NCI-H748 (cell line): ENCODE data around the gene P4HA2.

Source experiments
- DNase-seq: peaks from one replicate; lab custom pipeline; 2025; ENCODE audit not compliant: unreplicated experiment; lab: John Stamatoyannopoulos, UW

The P4HA2 gene

GRCh38 chr5:132253008-132253441 lies 25.4 kb upstream of the P4HA2 start:
- DNase-seq, result peak; percentile 87

- DNase-seq, result no peak
Observed at GRCh38 chr5:132251220-132251725, 23.6 kb upstream of the P4HA2 start.

DNA sequence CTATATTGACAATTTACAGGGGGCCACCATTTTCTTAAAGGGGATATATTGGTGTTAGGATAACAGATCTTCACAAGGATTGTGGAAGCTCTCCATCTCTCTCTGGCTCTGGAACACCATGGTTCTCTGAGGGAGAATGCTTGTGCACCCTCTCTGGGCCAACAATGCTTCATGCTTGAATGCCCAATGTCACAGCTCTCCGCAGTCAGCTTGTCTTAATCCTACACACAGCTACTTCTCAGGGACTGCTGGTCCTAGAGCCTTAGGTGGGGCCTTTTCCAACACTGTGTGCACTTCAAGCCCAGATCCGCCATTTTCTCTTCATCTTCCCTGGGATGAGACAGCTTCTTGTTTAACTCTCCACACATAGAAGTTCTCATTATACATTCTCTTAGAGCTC lies 22.9 kb upstream of the P4HA2 start:
- DNase-seq, result no peak

DNA sequence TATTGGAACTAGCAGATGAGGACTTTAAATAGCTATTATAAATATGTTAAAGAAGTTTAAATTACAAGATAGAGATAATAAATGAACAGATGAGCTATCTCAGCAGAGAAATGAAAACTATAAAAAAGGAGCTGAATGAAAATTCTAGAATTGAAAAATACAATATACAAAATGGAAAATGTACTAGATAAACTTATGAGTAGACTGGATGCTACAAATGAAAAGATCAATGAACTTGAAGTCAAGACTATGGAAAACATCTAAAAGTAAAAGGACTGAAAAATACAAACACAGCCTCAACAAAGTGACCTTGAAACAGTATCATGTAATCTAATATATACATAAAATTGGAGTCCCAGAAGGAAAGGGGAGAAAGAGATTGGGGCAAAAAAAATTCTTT lies 19.2 kb upstream of the P4HA2 start:
- no peak for DNase-seq

GRCh38 chr5:132245593-132245992 lies 17.9 kb upstream of the P4HA2 start:
- no peak for DNase-seq

GRCh38 chr5:132243366-132243977 lies 15.8 kb upstream of the P4HA2 start:
- DNase-seq, result no peak

DNA sequence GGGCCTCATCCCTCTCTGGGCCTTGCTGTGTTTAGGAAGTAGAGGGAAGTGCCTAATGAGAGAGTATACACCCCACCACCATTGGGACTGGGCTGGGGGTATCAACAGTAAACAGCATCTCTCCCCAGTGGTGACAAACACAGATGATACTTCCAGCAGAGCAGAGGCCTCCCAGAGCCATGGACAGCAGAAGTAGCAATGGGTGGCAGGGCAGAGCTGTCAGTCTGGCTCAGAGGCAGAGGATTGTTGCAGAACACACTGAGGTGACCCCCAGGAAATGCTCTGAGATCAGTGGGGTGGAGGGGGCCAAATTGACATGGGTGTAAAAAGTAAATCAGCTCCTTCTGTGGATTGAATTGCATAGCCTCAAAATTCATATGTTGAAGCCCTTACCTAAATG lies 12.1 kb upstream of the P4HA2 start:
- no peak for DNase-seq

DNA sequence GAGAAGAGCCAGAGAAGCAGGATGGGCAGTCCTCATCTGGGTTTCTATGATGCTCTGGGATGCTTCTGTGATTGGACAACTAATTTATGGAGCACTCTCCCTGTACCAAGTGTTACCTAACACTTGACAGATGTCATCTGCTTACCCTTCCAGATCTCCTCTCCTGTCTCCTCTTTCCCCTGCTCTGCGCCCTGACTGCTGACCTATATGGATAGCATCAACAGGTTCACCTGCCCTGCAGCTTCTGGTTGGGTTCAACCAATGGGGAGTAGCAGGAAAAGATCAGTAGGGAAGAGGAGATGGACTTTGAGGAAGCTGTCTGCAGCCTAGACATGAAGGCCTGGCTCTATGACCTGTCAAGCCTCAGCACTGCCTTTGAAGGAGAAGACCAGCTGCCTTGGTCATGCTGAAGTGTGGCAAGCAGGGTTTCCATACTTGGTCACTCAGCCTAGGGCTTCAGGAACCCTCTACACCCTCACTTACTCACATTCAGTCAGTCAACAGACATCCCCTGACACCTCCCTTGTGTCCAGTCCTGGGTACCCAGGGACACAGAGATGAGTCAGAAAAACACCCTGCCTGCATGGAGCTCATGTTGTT lies 11.3 kb upstream of the P4HA2 start:
- no peak for DNase-seq

DNA sequence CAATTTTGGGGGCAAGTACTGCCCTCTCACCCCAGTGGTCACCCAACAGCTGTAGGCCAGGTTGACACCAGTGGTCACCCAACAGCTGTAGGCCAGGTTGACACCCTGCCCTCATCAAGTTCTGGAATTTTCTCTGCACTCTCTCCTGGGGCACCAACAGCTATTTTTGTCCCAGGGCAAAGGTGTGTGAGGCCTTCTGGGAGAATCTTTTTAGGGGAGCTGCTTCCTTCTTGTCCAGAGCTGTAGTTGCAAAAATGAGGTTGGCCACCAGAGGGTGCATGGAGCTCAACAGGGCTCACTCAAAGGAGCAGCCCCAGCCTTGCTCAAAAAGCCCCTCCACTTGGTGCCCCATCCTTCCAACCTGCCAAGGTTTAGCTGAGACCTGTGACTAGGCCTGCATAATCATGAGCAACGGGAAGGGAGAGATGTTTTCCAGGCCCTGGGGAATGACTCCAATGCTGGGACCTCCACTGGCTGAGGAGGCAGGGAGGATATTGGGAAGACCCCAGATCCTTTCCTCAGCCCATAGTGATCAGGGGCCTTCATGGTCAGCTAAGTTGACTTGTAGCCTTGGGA lies 10.6 kb upstream of the P4HA2 start:
- DNase-seq, result peak; percentile 56

DNA sequence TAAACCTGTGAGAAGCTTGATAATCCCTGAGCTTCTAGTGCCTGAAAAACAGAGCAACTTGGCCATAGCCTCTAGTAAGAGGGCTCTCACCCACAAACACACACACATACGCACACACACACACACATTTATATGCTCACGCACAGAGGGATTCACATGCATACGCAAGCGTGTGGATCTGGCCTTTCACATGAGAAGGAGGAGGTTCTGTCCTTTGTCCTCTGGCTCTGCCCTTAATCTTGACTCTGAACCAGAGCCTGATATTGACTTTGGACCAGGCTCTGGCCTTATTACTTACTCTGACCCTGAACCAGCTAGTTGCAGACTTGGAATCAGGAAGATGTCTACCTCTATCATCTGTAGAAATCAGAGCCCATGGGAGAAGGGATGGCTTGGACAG lies 10.0 kb upstream of the P4HA2 start:
- no peak for DNase-seq

- DNase-seq, result no peak
Observed at GRCh38 chr5:132237141-132237540, 9.5 kb upstream of the P4HA2 start.

GRCh38 chr5:132235340-132235739 lies 7.7 kb upstream of the P4HA2 start:
- DNase-seq, result no peak

DNA sequence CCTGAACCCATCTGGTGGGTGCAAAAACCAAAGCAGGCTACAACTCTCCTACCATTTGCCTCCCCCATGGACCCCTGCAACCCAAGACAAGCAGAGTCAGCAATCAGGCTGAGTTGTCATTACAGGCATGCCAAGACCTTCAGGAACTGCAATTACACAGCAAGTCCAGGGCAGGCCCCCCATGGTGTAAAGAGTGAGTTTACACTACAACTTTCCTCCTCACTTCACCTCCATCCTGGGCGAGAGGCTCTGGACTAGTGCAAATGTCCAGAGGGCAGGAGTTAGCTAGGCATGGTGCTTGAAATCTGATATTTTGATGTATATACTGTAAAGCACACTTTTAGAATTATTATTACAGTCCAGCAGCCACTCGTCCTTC lies 7.0 kb upstream of the P4HA2 start:
- no peak for DNase-seq

DNA sequence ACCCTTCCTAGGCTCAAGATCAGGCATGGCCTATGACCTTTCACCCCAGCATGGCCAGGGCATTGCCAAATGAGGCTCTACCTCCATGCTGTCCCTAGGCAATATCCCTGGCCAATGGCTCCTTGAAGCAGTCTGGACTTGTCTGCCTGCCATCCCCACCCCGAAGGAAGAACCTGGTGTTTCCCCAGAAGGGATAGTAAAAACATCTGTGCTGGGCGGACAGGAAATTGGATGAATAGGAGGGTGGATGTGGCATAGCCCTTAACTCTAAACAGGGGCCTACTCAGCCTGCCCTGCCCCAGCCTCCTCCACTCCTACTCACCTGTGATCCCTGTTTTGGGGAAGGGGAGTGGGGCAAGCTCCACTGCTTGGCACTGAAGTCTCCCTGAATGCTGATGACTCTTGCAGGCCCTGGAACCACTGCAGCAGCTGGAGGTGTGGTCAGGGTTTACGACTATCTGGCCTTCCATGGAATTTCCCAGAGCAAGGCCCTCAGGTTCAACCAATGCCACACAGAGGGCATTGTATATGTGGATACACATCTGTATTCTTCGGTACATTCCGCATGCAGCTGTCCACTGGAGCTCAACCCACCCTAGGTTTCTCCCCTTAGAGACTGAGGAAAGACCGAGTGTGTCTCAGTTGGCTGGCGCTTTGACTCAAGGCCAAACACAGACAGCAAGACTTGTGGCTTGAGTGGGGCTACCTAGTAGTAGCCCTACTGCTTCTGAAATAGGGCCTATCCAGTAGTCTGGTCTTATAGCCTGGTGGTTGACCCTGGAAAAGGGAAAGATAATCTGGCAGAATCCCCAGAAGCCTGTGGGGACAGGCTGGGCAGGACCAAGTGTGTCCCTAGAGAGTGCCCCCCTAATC lies 6.4 kb upstream of the P4HA2 start:
- DNase-seq, result no peak

DNA sequence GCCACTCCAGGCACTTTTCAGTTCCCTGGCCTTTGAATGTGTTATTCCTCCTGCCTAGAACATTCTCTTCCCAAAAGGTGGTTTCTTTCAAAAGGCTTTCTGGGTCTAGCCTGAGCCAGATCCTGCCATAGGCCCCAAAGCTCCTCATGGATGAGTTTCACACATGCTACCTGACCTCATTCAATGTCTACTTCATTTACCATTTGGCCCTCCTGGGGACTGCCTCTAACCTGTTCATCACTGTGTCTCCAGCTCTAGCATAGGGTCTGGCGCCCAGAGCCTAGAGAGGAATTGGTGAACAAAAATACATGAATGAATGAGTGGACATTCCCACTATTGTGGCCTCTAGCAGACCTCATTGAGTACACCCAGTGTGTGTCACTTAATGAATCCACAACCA lies 5.4 kb upstream of the P4HA2 start:
- no peak for DNase-seq

- DNase-seq, result no peak
Observed at GRCh38 chr5:132232465-132232864, 4.8 kb upstream of the P4HA2 start.

- DNase-seq, result no peak
Observed at GRCh38 chr5:132230871-132231270, 3.2 kb upstream of the P4HA2 start.

DNA sequence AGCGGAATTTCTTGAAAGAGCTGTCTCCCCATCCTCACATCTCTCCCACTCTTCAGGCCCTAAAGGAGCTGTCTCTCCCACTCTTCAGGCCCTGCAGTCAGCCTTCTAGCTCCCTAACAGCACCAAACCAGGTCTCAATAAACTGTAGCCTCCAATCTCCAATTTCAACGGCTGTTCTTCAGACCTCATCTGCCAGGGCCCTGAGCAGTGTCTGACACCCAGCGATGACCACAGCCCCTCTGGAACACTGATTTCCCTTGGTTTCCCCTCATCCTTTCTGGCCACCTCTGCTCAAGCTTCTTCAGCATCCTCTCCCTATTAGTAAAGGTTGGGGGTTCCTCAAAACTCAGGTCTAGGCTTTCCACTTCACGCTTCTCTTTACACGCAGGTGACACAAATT lies 1.6 kb upstream of the P4HA2 start:
- no peak for DNase-seq

- peak; percentile 8 for DNase-seq
Observed at GRCh38 chr5:132228241-132229035, 785 bp upstream of the P4HA2 start.

GRCh38 chr5:132227235-132227484 lies 493 bp downstream of the P4HA2 start:
- DNase-seq, result no peak

DNA sequence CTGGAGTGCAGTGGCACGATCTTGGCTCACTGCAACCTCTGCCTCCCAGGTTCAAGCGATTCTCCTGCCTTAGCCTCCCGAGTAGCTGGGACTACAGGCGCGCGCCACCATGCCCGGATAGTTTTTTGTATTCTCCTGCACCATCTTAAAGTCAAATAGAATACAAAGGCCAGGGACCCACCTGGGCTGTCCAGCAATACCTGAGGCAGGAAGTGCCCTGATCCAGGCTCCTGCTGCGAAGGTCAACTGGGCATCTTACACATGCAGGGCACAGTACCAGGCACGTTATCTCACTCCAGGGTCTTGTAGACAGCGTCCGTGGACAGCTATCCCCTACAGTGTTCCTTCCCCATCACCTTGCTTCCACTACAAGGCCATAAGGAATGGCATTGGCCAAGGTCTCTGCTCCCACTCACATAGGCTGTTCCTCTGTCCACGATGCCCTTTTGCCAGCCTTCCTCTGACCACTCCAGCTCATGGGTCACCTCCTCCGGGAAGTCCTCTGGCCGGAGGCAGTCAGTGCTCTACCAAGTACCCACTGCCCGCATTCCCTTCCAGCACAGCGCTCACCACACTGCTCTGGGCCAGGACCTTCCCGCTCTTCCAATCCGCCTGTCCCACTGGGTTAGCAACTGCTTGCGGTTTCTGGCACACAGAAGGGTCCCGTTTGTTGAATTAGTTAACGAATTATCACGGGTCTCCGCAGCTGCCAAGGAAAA lies 978 bp downstream of the P4HA2 start:
- DNase-seq, result no peak
